IPS DF 4.7 (cell line): ENCODE data around the gene TRPM2.

ENCODE experiments used
- DNase-seq: peaks from one replicate; pipeline ENCODE4 v3.0.0-alpha.2; 2013; ENCODE audit warnings: low spot score; ENCODE audit errors: extremely low read depth

TRPM2 gene

GRCh38 chr21:44374601-44375280 is 21.3 kb downstream of the TRPM2 start:
- DNase-seq, result no peak

- no peak for DNase-seq
Measured at GRCh38 chr21:44375281-44375651, 21.8 kb downstream of the TRPM2 start.

- no peak for DNase-seq
Measured at GRCh38 chr21:44375761-44376241, 22.4 kb downstream of the TRPM2 start.

GRCh38 chr21:44376606-44377005 is 23.2 kb downstream of the TRPM2 start:
- DNase-seq, result no peak

- no peak for DNase-seq
Measured at GRCh38 chr21:44377201-44377921, 23.9 kb downstream of the TRPM2 start.

- DNase-seq, result no peak
Measured at GRCh38 chr21:44377922-44378645, 24.7 kb downstream of the TRPM2 start.

- DNase-seq, result no peak
Measured at GRCh38 chr21:44378646-44379514, 25.5 kb downstream of the TRPM2 start.

- DNase-seq, result no peak
Measured at GRCh38 chr21:44379515-44379848, 26.1 kb downstream of the TRPM2 start.

- no peak for DNase-seq
Measured at GRCh38 chr21:44379991-44380865, 26.8 kb downstream of the TRPM2 start.

GRCh38 chr21:44380876-44381275 is 27.5 kb downstream of the TRPM2 start:
- DNase-seq, result no peak

GRCh38 chr21:44381874-44382273 is 28.5 kb downstream of the TRPM2 start:
- DNase-seq, result no peak

- DNase-seq, result no peak
Measured at GRCh38 chr21:44382536-44382935, 29.1 kb downstream of the TRPM2 start.

- no peak for DNase-seq
Measured at GRCh38 chr21:44383216-44383615, 29.8 kb downstream of the TRPM2 start.

- no peak for DNase-seq
Measured at GRCh38 chr21:44384968-44385367, 31.5 kb downstream of the TRPM2 start.

GRCh38 chr21:44389335-44389734 is 35.9 kb downstream of the TRPM2 start:
- DNase-seq, result no peak

- no peak for DNase-seq
Measured at GRCh38 chr21:44390886-44391285, 37.5 kb downstream of the TRPM2 start.

- no peak for DNase-seq
Measured at GRCh38 chr21:44391345-44392091, 38.1 kb downstream of the TRPM2 start.

GRCh38 chr21:44392185-44392584 is 38.8 kb downstream of the TRPM2 start:
- no peak for DNase-seq

- DNase-seq, result no peak
Measured at GRCh38 chr21:44392916-44393315, 39.5 kb downstream of the TRPM2 start.

- DNase-seq, result no peak
Measured at GRCh38 chr21:44394733-44395132, 41.3 kb downstream of the TRPM2 start.
